ENCODE data around the gene ANXA4.

The ANXA4 gene

DNA sequence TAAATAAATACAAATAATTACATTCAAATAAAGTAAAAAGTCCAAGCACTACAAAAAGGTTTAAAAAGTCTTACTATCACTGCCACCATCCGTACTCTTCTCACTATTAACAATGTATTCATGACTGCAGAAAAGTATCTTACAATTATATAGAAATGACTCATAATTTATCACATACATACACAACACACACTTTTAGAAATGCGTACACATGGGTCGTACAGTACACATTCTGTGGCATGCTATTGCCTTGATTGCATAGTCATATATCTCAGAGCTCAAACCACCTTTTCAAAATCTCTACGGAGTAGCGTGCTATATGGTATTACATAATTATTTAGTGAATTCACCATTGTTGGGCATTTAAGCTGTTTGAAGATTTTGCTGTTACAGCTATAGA lies 41.6 kb upstream of the ANXA4 start:
- DNase-seq (ENCODE audit: low read depth): no peak
- in situ Hi-C loops (cut with HindIII; ENCODE audit: low sequenced_read_pairs): no loop called here
- H3K4me3 ChIP-seq (ENCODE audit: low read depth, low read length): no peak overlapping the region
- TF ChIP-seq CTCF (IDR thresholded peaks at IDR 0.05; ENCODE audit: low read depth, low read length, missing control alignments): no peak

DNA sequence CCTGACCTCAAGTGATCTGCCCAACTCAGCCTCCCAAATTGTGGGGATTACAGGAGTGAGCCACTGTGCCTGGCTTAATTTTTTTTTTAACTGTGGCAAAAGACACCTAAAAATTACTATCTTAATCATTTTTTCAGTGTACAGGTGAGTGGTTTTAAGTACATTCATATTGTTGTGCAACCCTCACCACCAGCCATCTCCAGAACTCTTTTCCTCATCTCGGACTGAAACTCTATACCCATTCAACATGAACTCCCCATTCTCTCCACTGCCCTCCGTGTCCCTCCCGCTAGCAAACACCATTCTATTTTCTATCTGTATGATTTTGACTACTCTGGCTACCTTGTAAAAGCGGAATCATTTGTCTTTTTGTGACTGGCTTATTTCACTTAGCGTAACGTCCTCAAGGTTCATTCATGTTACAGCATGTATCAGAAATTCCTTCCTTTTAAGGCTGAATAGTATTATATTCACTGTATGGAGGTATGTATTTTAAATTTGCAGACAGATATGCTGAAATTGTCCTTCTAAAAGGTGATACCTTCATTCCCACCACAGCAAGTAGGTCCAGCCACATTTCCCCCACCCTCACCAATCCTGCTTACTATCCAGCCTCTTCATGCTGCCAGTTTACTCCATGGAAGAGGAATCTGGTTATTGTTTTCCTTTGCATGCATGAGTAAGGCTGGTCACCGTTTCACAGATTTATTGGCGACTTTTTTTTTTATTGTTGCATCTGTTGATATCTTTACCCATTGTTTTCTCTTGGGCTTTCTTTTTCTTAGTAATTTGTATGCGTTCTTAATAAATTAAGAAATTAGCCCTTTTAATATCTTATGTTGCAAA lies 40.6 kb upstream of the ANXA4 start:
- TF ChIP-seq CTCF (IDR thresholded peaks at IDR 0.05; ENCODE audit: low read depth, low read length, missing control alignments): no peak
- no peak overlapping the region for H3K4me3 ChIP-seq (ENCODE audit: low read depth, low read length)
- in situ Hi-C loops (cut with HindIII; ENCODE audit: low sequenced_read_pairs): no loop called here
- no peak for DNase-seq (ENCODE audit: low read depth)

DNA sequence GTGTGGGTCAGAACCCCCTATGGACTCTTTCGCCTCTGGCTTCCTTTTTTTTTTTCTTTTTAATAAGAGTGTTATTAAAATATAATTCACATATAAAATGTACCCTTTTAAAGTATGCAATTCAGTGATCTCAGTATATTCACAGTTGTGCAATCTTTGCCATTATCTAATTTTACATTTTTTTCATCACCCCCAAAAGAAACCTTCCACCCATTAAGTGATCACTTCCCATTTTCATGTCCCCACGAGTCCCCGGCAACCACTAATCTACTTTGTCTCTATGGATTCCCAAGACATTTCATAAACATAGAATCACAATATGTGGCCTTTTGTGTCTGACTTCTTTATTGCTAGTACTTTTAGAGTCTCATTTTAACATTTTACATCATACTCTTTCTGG lies 38.7 kb upstream of the ANXA4 start:
- in situ Hi-C loops (cut with HindIII; ENCODE audit: low sequenced_read_pairs): no loop called here
- no peak overlapping the region for H3K4me3 ChIP-seq (ENCODE audit: low read depth, low read length)
- TF ChIP-seq CTCF (IDR thresholded peaks at IDR 0.05; ENCODE audit: low read depth, low read length, missing control alignments): no peak
- no peak for DNase-seq (ENCODE audit: low read depth)

DNA sequence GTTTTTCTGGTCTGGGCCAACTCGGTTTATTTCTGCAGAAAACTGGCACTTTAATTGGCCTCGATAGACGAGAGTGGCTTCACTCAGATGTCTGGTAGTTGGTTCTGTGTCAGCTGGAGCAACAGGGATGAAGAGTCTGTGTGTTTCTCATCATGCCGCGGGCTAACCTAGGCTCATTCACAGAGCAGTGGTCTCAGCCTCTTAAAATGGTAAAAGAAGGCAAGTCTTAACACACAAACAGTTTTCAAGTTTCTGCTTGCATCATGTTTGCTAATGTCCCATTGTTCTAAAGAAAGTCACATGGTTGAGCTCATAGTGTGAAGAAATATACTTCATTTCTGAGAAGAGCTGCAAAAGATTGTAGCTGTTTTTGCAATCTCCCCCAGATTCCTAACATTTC lies 37.5 kb upstream of the ANXA4 start:
- TF ChIP-seq CTCF (IDR thresholded peaks at IDR 0.05; ENCODE audit: low read depth, low read length, missing control alignments): no peak
- H3K4me3 ChIP-seq (ENCODE audit: low read depth, low read length): no peak overlapping the region
- no peak for DNase-seq (ENCODE audit: low read depth)
- in situ Hi-C loops (cut with HindIII; ENCODE audit: low sequenced_read_pairs): no loop called here

GRCh38 chr2:69709290-69709689 lies 32.6 kb upstream of the ANXA4 start:
- DNase-seq (ENCODE audit: low read depth): no peak
- in situ Hi-C loops (cut with HindIII; ENCODE audit: low sequenced_read_pairs): no loop called here
- no peak for TF ChIP-seq CTCF (IDR thresholded peaks at IDR 0.05; ENCODE audit: low read depth, low read length, missing control alignments)
- H3K4me3 ChIP-seq (ENCODE audit: low read depth, low read length): no peak overlapping the region

DNA sequence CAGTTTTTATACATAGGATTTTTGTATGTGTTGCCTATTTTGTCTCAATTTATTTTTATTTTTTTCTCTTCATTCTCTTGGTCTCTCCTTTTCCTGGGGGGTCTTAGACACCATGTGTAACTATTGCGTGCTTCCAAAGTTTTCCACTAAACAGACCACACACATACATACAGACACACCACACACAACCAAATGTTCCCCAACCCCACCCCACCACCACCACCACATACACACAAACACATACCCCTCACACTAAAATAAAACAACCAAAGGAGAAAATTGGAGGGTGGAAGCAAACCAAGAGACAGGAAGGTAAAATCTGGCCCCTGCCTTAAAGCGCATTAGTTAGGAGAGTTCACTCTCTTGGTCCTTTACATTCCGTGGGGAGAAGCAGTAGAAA lies 30.0 kb upstream of the ANXA4 start:
- DNase-seq (ENCODE audit: low read depth): no peak
- no peak overlapping the region for H3K4me3 ChIP-seq (ENCODE audit: low read depth, low read length)
- no peak for TF ChIP-seq CTCF (IDR thresholded peaks at IDR 0.05; ENCODE audit: low read depth, low read length, missing control alignments)
- in situ Hi-C loops (cut with HindIII; ENCODE audit: low sequenced_read_pairs): no loop called here
